H9 (cell line): ENCODE results near the gene GCK. TPM values are rescaled to one million over a fixed set of nuclear protein-coding genes. Genes with fewer than 3 reads are reported as not detected.

Experiments
- DNase-seq: peaks from one replicate; pipeline ENCODE4 v3.0.0-alpha.2; 2017
- H2AFZ ChIP-seq: one replicate; pipeline ENCODE4 v1.6.1; 2013; ENCODE audit warnings: mild to moderate bottlenecking, low read length, control low read depth, moderate library complexity
- H2AK5ac ChIP-seq: 2 replicates; pipeline ENCODE4 v1.6.1; 2013; ENCODE audit warnings: low read length, control low read depth, mixed read lengths; ENCODE audit not compliant: insufficient read length
- H2BK120ac ChIP-seq: one replicate; pipeline ENCODE4 v1.6.1; 2013; ENCODE audit warnings: low read depth, mild to moderate bottlenecking, low read length, control low read depth, inconsistent platforms; ENCODE audit not compliant: poor library complexity, severe bottlenecking
- H2BK12ac ChIP-seq: 2 replicates; pipeline ENCODE4 v1.6.1; 2013; ENCODE audit warnings: low read length, control low read depth, mixed read lengths, low read depth; ENCODE audit not compliant: insufficient read length
- H2BK15ac ChIP-seq: 2 replicates; pipeline ENCODE4 v1.6.1; 2013; ENCODE audit warnings: low read depth, low read length, control low read depth
- H2BK20ac ChIP-seq: one replicate; pipeline ENCODE4 v1.6.1; 2013; ENCODE audit warnings: low read depth, mild to moderate bottlenecking, low read length, control low read depth, inconsistent platforms; ENCODE audit not compliant: poor library complexity, severe bottlenecking
- H2BK5ac ChIP-seq: 2 replicates; pipeline ENCODE4 v1.6.1; 2013; ENCODE audit warnings: low read length, control low read depth, mixed read lengths; ENCODE audit not compliant: insufficient read length
- H3K14ac ChIP-seq: 2 replicates; pipeline ENCODE4 v1.6.1; 2013; ENCODE audit warnings: low read length, control low read depth; ENCODE audit not compliant: insufficient read depth
- H3K18ac ChIP-seq: 2 replicates; pipeline ENCODE4 v1.6.1; 2013; ENCODE audit warnings: low read depth, mild to moderate bottlenecking, mixed read lengths, low read length, control low read depth; ENCODE audit not compliant: insufficient read length
- H3K23ac ChIP-seq: 2 replicates; pipeline ENCODE4 v1.6.1; 2013; ENCODE audit warnings: low read length, control low read depth, mixed read lengths, low read depth; ENCODE audit not compliant: insufficient read length
- H3K23me2 ChIP-seq: 2 replicates; pipeline ENCODE4 v1.6.1; 2013; ENCODE audit warnings: low read depth, mild to moderate bottlenecking, mixed read lengths, low read length, control low read depth; ENCODE audit not compliant: insufficient read length, poor library complexity, severe bottlenecking
- H3K27ac ChIP-seq: 2 replicates; pipeline ENCODE4 v1.5.1; 2013; ENCODE audit warnings: low read length, control low read depth, mixed read lengths, low read depth; ENCODE audit not compliant: insufficient read length
- H3K27me3 ChIP-seq: 2 replicates; pipeline ENCODE4 v1.6.1; 2013; ENCODE audit warnings: low read length, control low read depth, inconsistent platforms; ENCODE audit not compliant: insufficient read depth
- H3K4ac ChIP-seq: 2 replicates; pipeline ENCODE4 v1.6.1; 2013; ENCODE audit warnings: low read depth, mild to moderate bottlenecking, control low read depth, inconsistent platforms, low read length, moderate library complexity
- H3K4me1 ChIP-seq: 2 replicates; pipeline ENCODE4 v1.6.1; 2013; ENCODE audit warnings: low read length, control low read depth, inconsistent platforms; ENCODE audit not compliant: insufficient read depth
- H3K4me2 ChIP-seq: 2 replicates; pipeline ENCODE4 v1.6.1; 2013; ENCODE audit warnings: low read length, control low read depth, mixed read lengths; ENCODE audit not compliant: insufficient read length, insufficient read depth
- H3K56ac ChIP-seq: 2 replicates; pipeline ENCODE4 v1.6.1; 2013; ENCODE audit warnings: low read depth, mild to moderate bottlenecking, mixed read lengths, low read length, control low read depth; ENCODE audit not compliant: insufficient read length
- H3K79me1 ChIP-seq: 2 replicates; pipeline ENCODE4 v1.6.1; 2013; ENCODE audit warnings: low read depth, mild to moderate bottlenecking, moderate library complexity, low read length, control low read depth, inconsistent platforms; ENCODE audit not compliant: insufficient read depth, poor library complexity, severe bottlenecking
- H3K79me2 ChIP-seq: 2 replicates; pipeline ENCODE4 v1.6.1; 2013; ENCODE audit warnings: low read length, control low read depth, inconsistent platforms; ENCODE audit not compliant: insufficient read depth
- H3K9ac ChIP-seq: 2 replicates; pipeline ENCODE4 v1.6.1; 2013; ENCODE audit warnings: low read length, control low read depth, mixed read lengths; ENCODE audit not compliant: insufficient read length; ENCODE audit errors: extremely low read depth
- H3K9me3 ChIP-seq: one replicate; pipeline ENCODE4 v1.6.1; 2013; ENCODE audit warnings: low read depth, low read length, inconsistent platforms; ENCODE audit not compliant: control insufficient read depth
- H3T11ph ChIP-seq: one replicate; pipeline ENCODE4 v1.6.1; 2013; ENCODE audit warnings: mild to moderate bottlenecking, low read length, control low read depth, inconsistent platforms
- H4K20me1 ChIP-seq: one replicate; pipeline ENCODE4 v1.6.1; 2013; ENCODE audit not compliant: control insufficient read depth, insufficient read length, insufficient read depth
- H4K5ac ChIP-seq: 2 replicates; pipeline ENCODE4 v1.6.1; 2013; ENCODE audit warnings: low read depth, mild to moderate bottlenecking, mixed read lengths, low read length, control low read depth; ENCODE audit not compliant: insufficient read length
- H4K8ac ChIP-seq: replicated peaks from 2 replicates; pipeline ENCODE4 v1.6.1; 2013; ENCODE audit warnings: low read length, control low read depth, mixed read lengths, low read depth; ENCODE audit not compliant: insufficient read length
- H4K91ac ChIP-seq: 2 replicates; pipeline ENCODE4 v1.6.1; 2013; ENCODE audit warnings: low read depth, mild to moderate bottlenecking, moderate library complexity, mixed read lengths, low read length, control low read depth; ENCODE audit not compliant: insufficient read length
- H3K27ac Mint-ChIP-seq, 3 experiments: 2 replicates in 2 of 3; 3 replicates in 1 of 3; pipeline ENCODE4 v1.8.0; 2020 to 2021; ENCODE audit warnings: mixed read lengths in 3 of 3, mild to moderate bottlenecking in 1 of 3, moderate library complexity in 1 of 3
- H3K27me3 Mint-ChIP-seq: 2 replicates; pipeline ENCODE4 v1.8.0; 2021; ENCODE audit warnings: low read depth, mild to moderate bottlenecking, moderate library complexity, mixed read lengths
- H3K36me3 Mint-ChIP-seq, 3 experiments: 2 replicates in 2 of 3; 3 replicates in 1 of 3; pipeline ENCODE4 v1.8.0; 2020 to 2021; ENCODE audit warnings: low read depth in 3 of 3, mixed read lengths in 3 of 3; ENCODE audit not compliant: insufficient read depth in 1 of 3
- H3K4me1 Mint-ChIP-seq, 2 experiments: 2 replicates each; pipeline ENCODE4 v1.8.0; 2020; ENCODE audit warnings: mixed read lengths in 2 of 2
- H3K4me3 Mint-ChIP-seq, 2 experiments: 2 replicates in 1 of 2; 3 replicates in 1 of 2; pipeline ENCODE4 v1.8.0; 2020 to 2021; ENCODE audit warnings: mild to moderate bottlenecking in 2 of 2, mixed read lengths in 2 of 2, moderate library complexity in 1 of 2
- H3K9me3 Mint-ChIP-seq, 2 experiments: 2 replicates in 1 of 2; 3 replicates in 1 of 2; pipeline ENCODE4 v1.8.0; 2020; ENCODE audit warnings: mild to moderate bottlenecking in 2 of 2, mixed read lengths in 2 of 2, moderate library complexity in 1 of 2
- CTCF ChIP-seq: fragments of 200-600 bp; sonication (generic); conservative IDR thresholded peaks from 3 replicates; pipeline ENCODE4 v1.8.0; 2021; ENCODE audit warnings: antibody characterized with exemption, mild to moderate bottlenecking
- WGBS: extraction: QIAGEN DNeasy Blood & Tissue Kit; methylation state at CpG from one replicate; pipeline ENCODE4 v1.1.7; 2013; ENCODE audit warnings: missing lambda C conversion rate, low lambda C conversion rate, mixed read lengths; ENCODE audit not compliant: insufficient read length; ENCODE audit errors: extremely low coverage; 5-methylcytosine and 5-hydroxymethylcytosine counted together
- total RNA-seq: library from RNA; stranded (reverse); gene quantifications from 2 replicates; pipeline ENCODE4 v1.2.1, GENCODE V29; 2021

GCK gene
- total RNA-seq, 1 experiment from 2014 or later = 0.98 TPM

- H4K8ac ChIP-seq = no peak overlapping the region
- no peak overlapping the region for H2AK5ac ChIP-seq
- Mint-ChIP-seq H3K4me1 (peaks cover 5 to 9% of the 10 kb centered on the region in 2 experiments), H3K4me3 (no peak overlapping the region; a peak in 1 of 5 replicates), H3K36me3 (no peaks in the 10 kb centered on the region), H3K9me3 (no peaks in the 10 kb centered on the region), H3K27ac (no peak overlapping the region), H3K27me3 (peaks cover 2% of the 10 kb centered on the region)
- no peak overlapping the region for H3K4me2 ChIP-seq
- H2BK5ac ChIP-seq = no peak overlapping the region
- H3K27ac ChIP-seq = no peak overlapping the region
- no peak for DNase-seq
- H3K23ac ChIP-seq = no peak overlapping the region
- H3K14ac ChIP-seq = no peak overlapping the region
- no peak overlapping the region for H4K5ac ChIP-seq
- H3K18ac ChIP-seq = no peak overlapping the region
- no peak overlapping the region for H2BK120ac ChIP-seq
- H4K91ac ChIP-seq = no peak overlapping the region
- no peaks in the 10 kb centered on the region for H3K79me2 ChIP-seq
- no peak overlapping the region for H2BK15ac ChIP-seq
- H3T11ph ChIP-seq = no peak overlapping the region
- no peak for TF ChIP-seq CTCF
- H2BK12ac ChIP-seq = no peak overlapping the region
- no peaks in the 10 kb centered on the region for H3K4me1 ChIP-seq
- no peak overlapping the region for H2BK20ac ChIP-seq
- no peaks in the 10 kb centered on the region for H4K20me1 ChIP-seq
- no peaks in the 10 kb centered on the region for H3K9me3 ChIP-seq
- H3K4ac ChIP-seq = no peak overlapping the region
- no peaks in the 10 kb centered on the region for H3K79me1 ChIP-seq
- no peak overlapping the region for H3K56ac ChIP-seq
- H3K9ac ChIP-seq = no peak overlapping the region
- no CpG with 5 or more reads among the region's 10 CpGs for WGBS
- H3K23me2 ChIP-seq = no peaks in the 10 kb centered on the region
- H2AFZ ChIP-seq = no peak overlapping the region
- no peaks in the 10 kb centered on the region; the same call in 1 of the 2 replicates for H3K27me3 ChIP-seq
Measured at GRCh38 chr7:44158096-44158872, 31.0 kb downstream of the GCK start.
